GM12891 (cell line): ENCODE data around the gene HDAC9.

Experiments
- POLR2A ChIP-seq: IDR thresholded peaks from 2 replicates; pipeline ENCODE4 v1.6.1; 2011; ENCODE audit warnings: low read depth, low read length, control low read depth
- POLR2AphosphoS5 ChIP-seq: IDR thresholded peaks from 2 replicates; pipeline ENCODE4 v1.6.1; 2011; ENCODE audit warnings: low read depth, low read length, control low read depth
- TAF1 ChIP-seq: IDR thresholded peaks from 2 replicates; pipeline ENCODE4 v1.6.1; 2011; ENCODE audit warnings: low read depth, low read length, control low read depth

DNA sequence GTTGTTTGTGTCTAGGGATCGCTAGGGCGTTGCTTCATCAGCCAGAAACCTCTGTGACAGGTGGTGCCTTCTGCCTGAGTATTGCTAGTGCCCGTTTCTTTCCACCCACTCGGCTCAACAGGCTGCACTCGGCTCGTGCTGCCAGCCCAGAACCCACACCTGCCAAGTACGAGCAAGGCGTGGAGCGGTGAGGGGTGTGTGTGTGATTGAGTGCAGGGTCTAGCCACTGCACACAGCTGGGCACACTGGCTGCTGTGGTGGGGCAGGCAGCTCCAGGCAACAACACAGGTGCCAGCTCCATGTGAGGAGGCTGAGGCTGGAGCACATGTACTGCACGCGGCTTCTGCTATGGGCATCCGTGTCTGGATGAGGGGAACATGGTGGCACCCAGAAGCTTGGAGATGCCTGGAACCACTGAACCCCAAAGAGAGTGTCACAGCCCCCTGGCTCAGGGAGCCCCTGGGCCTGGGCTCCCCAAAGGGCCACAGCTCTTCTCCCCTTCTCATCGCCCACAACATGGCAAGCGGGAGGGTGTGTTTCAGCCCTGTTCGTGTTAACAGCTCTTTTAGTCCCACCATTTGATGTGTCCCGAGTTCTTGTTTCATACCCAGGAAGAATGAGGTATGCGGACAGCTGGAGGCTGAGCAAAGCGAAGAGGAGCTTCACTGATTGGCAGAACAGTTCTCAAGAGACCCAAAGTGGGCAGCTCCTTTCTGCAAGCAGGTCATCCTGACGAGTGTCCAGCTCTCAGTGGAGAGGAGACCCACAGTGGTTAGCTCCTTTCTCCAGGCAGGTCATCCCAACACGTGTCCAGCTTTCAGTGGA lies 78.1 kb downstream of the HDAC9 start:
- TF ChIP-seq POLR2A (no peak), TAF1 (no peak), POLR2AphosphoS5 (no peak)
